DND-41 (cell line): Measurements from ENCODE around the gene ZNF581.

Source experiments
- ATAC-seq: fragments of 200-7000 bp; cut with Tn5 transposase; 3 replicates; pipeline ENCODE4 v1.9.1; 2021; ENCODE audit warnings: low read depth; ENCODE audit not compliant: insufficient read depth
- DNase-seq: peaks from one replicate; pipeline ENCODE4 v3.0.0-alpha.2; 2020
- H2AFZ ChIP-seq: 2 replicates; pipeline ENCODE4 v1.6.0; 2012; ENCODE audit warnings: low read depth, low read length
- H3K27ac ChIP-seq: 2 replicates; pipeline ENCODE4 v1.5.1; 2012; ENCODE audit warnings: low read length, inconsistent platforms
- H3K27me3 ChIP-seq: fragments of 200-600 bp; sonication (generic); 2 replicates; pipeline ENCODE4 v1.6.0; 2012; ENCODE audit warnings: low read length, mild to moderate bottlenecking, inconsistent platforms; ENCODE audit not compliant: insufficient read depth, poor library complexity
- H3K36me3 ChIP-seq: 2 replicates; pipeline ENCODE4 v1.5.1; 2012; ENCODE audit warnings: low read length, inconsistent platforms; ENCODE audit not compliant: insufficient read depth
- H3K4me1 ChIP-seq: 2 replicates; pipeline ENCODE4 v1.5.1; 2012; ENCODE audit warnings: mild to moderate bottlenecking, low read length; ENCODE audit not compliant: insufficient read depth
- H3K4me2 ChIP-seq: 2 replicates; pipeline ENCODE4 v1.6.0; 2012; ENCODE audit warnings: mild to moderate bottlenecking, moderate library complexity, low read length, inconsistent platforms; ENCODE audit not compliant: insufficient read depth
- H3K4me3 ChIP-seq, 2 experiments: fragments of 200-600 bp in 1 of 2; shearing (Covaris generic) in 1 of 2; 2 replicates each; pipeline ENCODE4 v1.5.1; 2012 to 2016; ENCODE audit warnings: inconsistent platforms in 2 of 2, low read length in 2 of 2, mild to moderate bottlenecking in 2 of 2, low read depth in 1 of 2, moderate library complexity in 1 of 2
- H3K79me2 ChIP-seq: 2 replicates; pipeline ENCODE4 v1.6.0; 2012; ENCODE audit warnings: low read length, inconsistent platforms; ENCODE audit not compliant: insufficient read depth
- H3K9ac ChIP-seq: 2 replicates; pipeline ENCODE4 v1.6.0; 2012; ENCODE audit warnings: low read depth, mild to moderate bottlenecking, inconsistent platforms, low read length, moderate library complexity
- H3K9me3 ChIP-seq: 2 replicates; pipeline ENCODE4 v1.5.1; 2012; ENCODE audit warnings: low read length, moderate library complexity, mild to moderate bottlenecking, inconsistent platforms; ENCODE audit not compliant: insufficient read depth, severe bottlenecking
- H4K20me1 ChIP-seq: 2 replicates; pipeline ENCODE4 v1.6.0; 2012; ENCODE audit warnings: low read length; ENCODE audit not compliant: insufficient read depth
- CTCF ChIP-seq: IDR thresholded peaks from 2 replicates; pipeline ENCODE4 v1.5.1; 2012; ENCODE audit warnings: borderline replicate concordance, low read length, moderate library complexity, mild to moderate bottlenecking; ENCODE audit not compliant: poor library complexity, severe bottlenecking; ENCODE audit errors: extremely low read depth
- EZH2 ChIP-seq: IDR thresholded peaks from 3 replicates; pipeline ENCODE4 v1.6.1; 2012; ENCODE audit warnings: borderline replicate concordance, low read depth, mild to moderate bottlenecking, moderate library complexity, low read length, inconsistent platforms; ENCODE audit not compliant: severe bottlenecking

Gene ZNF581

GRCh38 chr19:55606471-55606787 is 37.0 kb upstream of the ZNF581 start:
- H3K4me1 ChIP-seq, result peaks cover 47% of the 10 kb centered on the region
- peak overlapping the region; percentile 63 to 83; a peak in 3 of 4 replicates for H3K4me3 ChIP-seq
- H2AFZ ChIP-seq, result peak overlapping the region; percentile 58; the same call in 1 of the 2 replicates
- peaks cover 56% of the 10 kb centered on the region for H3K79me2 ChIP-seq
- H3K27ac ChIP-seq, result peak overlapping the region; percentile 94
- DNase-seq (no peak), ATAC-seq (no peak)
- H3K4me2 ChIP-seq, result peak overlapping the region; percentile 95
- TF ChIP-seq CTCF (no peak), EZH2 (no peak)
- peak overlapping the region; percentile 95 for H3K9ac ChIP-seq
- H3K36me3 ChIP-seq, result peaks cover 23% of the 10 kb centered on the region
- H3K9me3 ChIP-seq, result no peaks in the 10 kb centered on the region
- peaks cover 22% of the 10 kb centered on the region for H4K20me1 ChIP-seq
- H3K27me3 ChIP-seq, result no peaks in the 10 kb centered on the region

GRCh38 chr19:55606817-55607216 is 36.6 kb upstream of the ZNF581 start:
- TF ChIP-seq EZH2, result no peak
- no peak for TF ChIP-seq CTCF
- no peaks in the 10 kb centered on the region for H3K9me3 ChIP-seq
- H3K4me3 ChIP-seq, result peak overlapping the region in 1 of 2 experiments; percentile 83; a peak in 2 of 4 replicates
- H2AFZ ChIP-seq, result no peak overlapping the region
- ATAC-seq, result no peak
- no peak for DNase-seq
- H3K4me2 ChIP-seq, result peak overlapping the region; percentile 95
- peaks cover 45% of the 10 kb centered on the region for H3K4me1 ChIP-seq
- peaks cover 23% of the 10 kb centered on the region for H3K36me3 ChIP-seq
- peak overlapping the region; percentile 94 for H3K27ac ChIP-seq
- H3K27me3 ChIP-seq, result no peaks in the 10 kb centered on the region
- peaks cover 25% of the 10 kb centered on the region for H4K20me1 ChIP-seq
- peak overlapping the region; percentile 95 for H3K9ac ChIP-seq
- peaks cover 60% of the 10 kb centered on the region for H3K79me2 ChIP-seq

- Histone ChIP-seq H3K79me2 (peaks cover 73% of the 10 kb centered on the region), H3K4me3 (no peak overlapping the region), H3K4me1 (peaks cover 33% of the 10 kb centered on the region), H3K27me3 (no peaks in the 10 kb centered on the region), H4K20me1 (peaks cover 34% of the 10 kb centered on the region), H3K27ac (no peak overlapping the region), H3K9ac (no peak overlapping the region), H3K36me3 (peaks cover 39% of the 10 kb centered on the region), H3K9me3 (no peaks in the 10 kb centered on the region), H2AFZ (no peak overlapping the region), H3K4me2 (no peak overlapping the region)
- DNase-seq (no peak), ATAC-seq (no peak)
- no peak for TF ChIP-seq CTCF
Measured at GRCh38 chr19:55609326-55609725, 34.1 kb upstream of the ZNF581 start.
